ENCODE measurements around the gene LIPE. TPM values are rescaled to one million over a fixed set of nuclear protein-coding genes. Genes with fewer than 3 reads are reported as not detected.

Gene LIPE
- polyA plus RNA-seq, 1 experiment = 3.3 TPM

DNA sequence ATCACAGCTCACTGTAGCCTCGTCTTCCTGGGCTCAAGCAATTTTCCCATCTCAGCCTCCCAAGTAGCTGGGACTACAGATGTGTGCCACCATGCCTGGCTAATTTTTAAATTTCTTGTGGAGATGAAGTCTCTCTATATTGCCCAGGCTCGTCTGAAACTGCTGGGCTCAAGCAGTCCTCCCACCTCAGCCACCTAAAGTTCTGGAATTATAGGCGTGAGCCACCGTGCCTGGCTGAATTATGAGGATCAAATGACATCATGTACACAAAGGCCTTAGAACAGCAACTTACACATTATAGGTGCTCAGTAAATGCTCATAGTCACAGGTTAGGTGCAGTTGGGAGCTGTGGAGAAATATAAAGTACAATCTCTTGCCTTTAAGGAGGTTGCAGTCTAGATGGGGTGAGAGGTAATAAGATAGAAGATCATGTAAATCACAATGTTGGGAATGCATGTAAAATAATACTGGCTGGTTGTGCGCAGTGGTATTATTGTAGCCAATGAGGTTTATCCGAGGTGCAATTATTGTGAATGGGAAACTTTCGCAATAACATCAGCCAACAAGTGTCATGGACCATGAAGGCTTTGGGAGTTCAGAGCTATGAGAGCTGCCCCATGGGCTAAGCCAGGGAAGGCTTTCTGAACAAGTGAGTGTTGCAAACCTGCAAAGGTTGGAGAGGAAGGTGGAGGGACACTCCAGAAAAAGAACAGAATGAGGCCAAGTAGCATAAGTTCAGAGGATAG lies 45.4 kb upstream of the LIPE start:
- TF ChIP-seq, protein P1, sequence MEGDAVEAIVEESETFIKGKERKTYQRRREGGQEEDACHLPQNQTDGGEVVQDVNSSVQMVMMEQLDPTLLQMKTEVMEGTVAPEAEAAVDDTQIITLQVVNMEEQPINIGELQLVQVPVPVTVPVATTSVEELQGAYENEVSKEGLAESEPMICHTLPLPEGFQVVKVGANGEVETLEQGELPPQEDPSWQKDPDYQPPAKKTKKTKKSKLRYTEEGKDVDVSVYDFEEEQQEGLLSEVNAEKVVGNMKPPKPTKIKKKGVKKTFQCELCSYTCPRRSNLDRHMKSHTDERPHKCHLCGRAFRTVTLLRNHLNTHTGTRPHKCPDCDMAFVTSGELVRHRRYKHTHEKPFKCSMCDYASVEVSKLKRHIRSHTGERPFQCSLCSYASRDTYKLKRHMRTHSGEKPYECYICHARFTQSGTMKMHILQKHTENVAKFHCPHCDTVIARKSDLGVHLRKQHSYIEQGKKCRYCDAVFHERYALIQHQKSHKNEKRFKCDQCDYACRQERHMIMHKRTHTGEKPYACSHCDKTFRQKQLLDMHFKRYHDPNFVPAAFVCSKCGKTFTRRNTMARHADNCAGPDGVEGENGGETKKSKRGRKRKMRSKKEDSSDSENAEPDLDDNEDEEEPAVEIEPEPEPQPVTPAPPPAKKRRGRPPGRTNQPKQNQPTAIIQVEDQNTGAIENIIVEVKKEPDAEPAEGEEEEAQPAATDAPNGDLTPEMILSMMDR (IDR thresholded peaks at IDR 0.05; ENCODE audit: insufficient read depth, low read depth, low read length) = no peak
- POLR2A ChIA-PET = no interaction called here
- H3K36me3 ChIP-seq (ENCODE audit: control insufficient read depth, insufficient read depth, low read length) = no peaks in the 10 kb centered on the region
- H3K27me3 ChIP-seq (ENCODE audit: control insufficient read depth, insufficient read depth, low read length) = no peaks in the 10 kb centered on the region; the same call in 1 of the 2 replicates
- no peak for DNase-seq (ENCODE audit: low read depth)
- CTCF ChIA-PET = interaction anchor here (1.2 to 4.0 kb wide), 5 partner anchors 11 to 57 kb away, joined by 3 to 22 read pairs (median 4); no protein-coding TSS in a partner anchor
- no peak overlapping the region for H3K4me3 ChIP-seq (ENCODE audit: low read depth, low read length)

DNA sequence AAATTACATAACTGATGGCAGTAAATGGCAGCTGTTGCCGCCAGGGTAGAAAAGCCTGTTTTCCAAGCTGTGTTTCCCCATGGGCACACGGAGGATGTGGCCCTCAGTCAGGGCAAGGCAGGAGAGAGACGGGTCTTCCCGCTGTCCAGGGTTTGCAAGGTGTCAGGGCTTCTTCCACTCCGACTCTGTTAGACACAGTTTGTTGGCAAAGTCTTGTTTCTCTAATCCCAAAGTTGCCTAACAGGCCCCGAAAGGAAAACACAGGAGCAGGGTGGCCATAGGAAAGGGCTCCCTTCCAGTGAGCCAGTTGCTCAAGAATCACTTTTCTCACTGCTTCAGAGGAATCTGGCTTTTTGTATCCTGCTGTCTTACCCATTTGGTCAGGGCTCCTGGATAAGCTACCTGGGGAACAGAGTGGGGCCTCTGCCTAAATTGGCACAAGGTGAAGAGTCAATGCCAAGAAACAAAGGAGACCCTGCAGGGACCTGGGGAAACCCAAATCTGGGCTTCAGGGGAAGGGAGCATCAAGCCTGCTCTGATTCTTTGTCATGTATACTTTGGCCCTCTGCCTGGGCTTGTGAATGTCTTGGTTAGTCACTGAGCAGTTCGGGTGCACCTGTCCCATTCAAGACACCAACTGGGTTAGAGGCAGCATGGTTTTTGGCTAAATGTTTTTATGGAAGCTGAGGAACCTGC lies 44.5 kb upstream of the LIPE start:
- ChIA-PET POLR2A (no interaction called here), CTCF (interaction anchor here (0.6 to 4.0 kb wide), 4 partner anchors 10 to 33 kb away, joined by 3 to 22 read pairs (median 9); no protein-coding TSS in a partner anchor)
- DNase-seq (ENCODE audit: low read depth) = no peak
- no peak overlapping the region for H3K4me3 ChIP-seq (ENCODE audit: low read depth, low read length)
- TF ChIP-seq, protein P1 (IDR thresholded peaks at IDR 0.05; ENCODE audit: insufficient read depth, low read depth, low read length) = no peak
- no peaks in the 10 kb centered on the region for H3K36me3 ChIP-seq (ENCODE audit: control insufficient read depth, insufficient read depth, low read length)
- no peaks in the 10 kb centered on the region; the same call in 1 of the 2 replicates for H3K27me3 ChIP-seq (ENCODE audit: control insufficient read depth, insufficient read depth, low read length)

DNA sequence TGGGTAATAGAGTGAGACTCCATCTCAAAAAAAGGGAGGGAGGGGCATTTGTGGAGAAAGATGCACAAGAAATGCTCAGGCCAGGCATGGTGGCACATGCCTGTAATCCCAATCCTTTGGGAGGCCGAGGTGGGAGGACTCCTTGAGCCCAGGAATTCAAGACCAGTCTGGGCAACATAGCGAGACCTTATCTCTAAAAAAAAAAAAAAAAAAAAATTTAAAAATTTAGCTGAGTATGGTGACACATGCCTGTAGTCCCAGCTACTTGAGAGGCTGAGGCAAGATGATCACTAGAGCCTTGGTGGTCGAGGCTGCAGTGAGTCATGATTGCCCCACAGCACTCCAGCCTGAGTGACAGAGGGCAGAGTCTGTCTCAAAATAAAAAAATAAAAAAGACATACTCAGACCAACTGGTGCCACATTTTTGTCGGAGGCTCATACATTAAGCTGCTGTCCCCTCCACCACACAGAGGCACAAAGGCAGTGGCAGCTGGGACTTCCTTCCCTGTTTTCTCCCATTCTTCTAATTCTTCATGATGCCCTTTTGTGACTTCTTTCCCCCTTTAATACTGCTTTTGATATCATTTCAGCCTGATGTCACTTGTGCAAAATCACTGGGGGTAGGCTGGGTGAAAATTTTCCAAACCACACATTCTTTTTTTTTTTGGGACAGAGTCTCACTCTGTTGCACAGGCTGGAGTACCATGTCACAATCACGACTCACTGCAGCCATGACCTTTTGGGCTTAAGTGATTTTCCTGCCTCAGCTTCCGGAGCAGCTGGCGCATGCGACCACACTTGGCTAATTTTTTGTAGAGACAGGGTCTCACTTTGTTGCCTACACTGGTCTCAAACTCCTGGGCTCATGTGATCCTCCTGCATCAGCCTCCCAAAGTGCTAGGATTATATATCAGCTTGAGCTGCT lies 42.4 kb upstream of the LIPE start:
- ChIA-PET POLR2A (no interaction called here), CTCF (interaction anchor here (0.6 to 4.0 kb wide), 4 partner anchors 13 to 97 kb away, joined by 3 to 22 read pairs (median 4); no protein-coding TSS in a partner anchor)
- Histone ChIP-seq H3K36me3 (ENCODE audit: control insufficient read depth, insufficient read depth, low read length) (no peaks in the 10 kb centered on the region), H3K4me3 (ENCODE audit: low read depth, low read length) (no peak overlapping the region), H3K27me3 (ENCODE audit: control insufficient read depth, insufficient read depth, low read length) (no peaks in the 10 kb centered on the region; the same call in 1 of the 2 replicates)
- TF ChIP-seq, protein P1 (IDR thresholded peaks at IDR 0.05; ENCODE audit: insufficient read depth, low read depth, low read length) = no peak
- no peak for DNase-seq (ENCODE audit: low read depth)

DNA sequence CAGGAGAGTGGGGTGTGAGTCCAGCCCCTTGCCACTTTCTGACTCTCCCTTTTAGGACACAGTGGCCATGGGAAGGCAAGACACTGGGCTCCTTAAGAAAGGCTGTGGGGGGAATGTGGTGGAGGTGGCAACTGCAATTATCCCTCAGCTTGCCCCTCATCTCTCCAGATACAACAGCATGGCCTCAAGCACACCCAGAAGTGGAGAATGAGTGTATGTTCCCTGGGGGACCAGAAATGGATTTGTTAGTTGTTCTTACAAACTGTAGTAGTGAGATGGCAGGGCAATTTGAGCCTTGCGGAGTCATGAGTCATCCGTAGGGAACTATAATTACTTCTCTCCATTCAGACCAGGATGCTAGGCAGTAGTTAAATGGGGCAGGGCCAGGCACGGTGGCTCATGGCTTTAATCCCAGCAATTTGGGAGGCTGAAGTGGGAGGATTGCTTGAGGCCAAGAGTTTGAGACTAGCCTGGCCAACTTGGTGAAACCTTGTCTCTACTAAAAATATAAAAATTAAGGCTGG lies 41.1 kb upstream of the LIPE start:
- H3K27me3 ChIP-seq (ENCODE audit: control insufficient read depth, insufficient read depth, low read length) = no peaks in the 10 kb centered on the region; the same call in 1 of the 2 replicates
- TF ChIP-seq, protein P1 (IDR thresholded peaks at IDR 0.05; ENCODE audit: insufficient read depth, low read depth, low read length) = no peak
- H3K4me3 ChIP-seq (ENCODE audit: low read depth, low read length) = no peak overlapping the region
- no peaks in the 10 kb centered on the region for H3K36me3 ChIP-seq (ENCODE audit: control insufficient read depth, insufficient read depth, low read length)
- ChIA-PET CTCF (interaction anchor here (0.6 to 4.0 kb wide), 4 partner anchors 30 to 78 kb away, joined by 3 to 22 read pairs (median 12); partner anchors contain the start of gene CEACAM1), POLR2A (no interaction called here)
- DNase-seq (ENCODE audit: low read depth) = peak; percentile 46
